ENCODE data around the gene CEL. TPM values are rescaled to one million over a fixed set of nuclear protein-coding genes. Genes with fewer than 3 reads are reported as not detected.

Gene CEL
- total and polyA plus RNA-seq, 2 donors (not counting 1 experiment from before 2014, with no cell fraction given) = 0.12 to 0.33 TPM

- H3K4me1 ChIP-seq (ENCODE audit: control insufficient read depth, extremely low read depth, insufficient read depth, low read length) = no peaks in the 10 kb centered on the region
- TF ChIP-seq CTCF (conservative IDR thresholded peaks at IDR 0.05 in 1 of 2, IDR thresholded peaks at IDR 0.05 in 1 of 2; ENCODE audit: low read depth in 1 of 2, low read length in 2 of 2) (no peak), EZH2 (IDR thresholded peaks at IDR 0.05; ENCODE audit: low read length, missing control alignments) (no peak)
- H3K4me2 ChIP-seq (ENCODE audit: extremely low read depth, insufficient read depth, low read length) = no peak overlapping the region
- H3K36me3 ChIP-seq (ENCODE audit: control insufficient read depth, insufficient read depth, low read length) = peaks cover 35% of the 10 kb centered on the region
- no peak overlapping the region for H2AFZ ChIP-seq (ENCODE audit: low read length)
- no peaks in the 10 kb centered on the region for H3K9me3 ChIP-seq (ENCODE audit: control insufficient read depth, insufficient read depth, low read depth, low read length)
- no peaks in the 10 kb centered on the region for H3K27me3 ChIP-seq (ENCODE audit: control insufficient read depth, insufficient read depth, low read length)
- no peak overlapping the region for H3K4me3 ChIP-seq (replicated peaks in 1 of 4; ENCODE audit: control extremely low read depth in 1 of 4, insufficient read depth in 1 of 4, low read depth in 3 of 4, low read length in 4 of 4)
- H3K9ac ChIP-seq (ENCODE audit: insufficient read depth, low read length) = no peak overlapping the region
- no peaks in the 10 kb centered on the region for H4K20me1 ChIP-seq (ENCODE audit: control insufficient read depth, extremely low read depth, insufficient read depth, low read length)
- H3K79me2 ChIP-seq (ENCODE audit: control insufficient read depth, insufficient read depth, low read length) = no peaks in the 10 kb centered on the region
- no peak overlapping the region for H3K27ac ChIP-seq (ENCODE audit: insufficient read depth, low read length)
- no peak for DNase-seq (ENCODE audit: low read depth in 2 of 2)
These were observed 40.6 kb downstream of the CEL start for GRCh38 chr9:133102190-133103021.

GRCh38 chr9:133103183-133103986 is 41.6 kb downstream of the CEL start:
- Histone ChIP-seq H2AFZ (ENCODE audit: low read length) (no peak overlapping the region), H3K4me3 (replicated peaks in 1 of 4; ENCODE audit: control extremely low read depth in 1 of 4, insufficient read depth in 1 of 4, low read depth in 3 of 4, low read length in 4 of 4) (no peak overlapping the region), H3K36me3 (ENCODE audit: control insufficient read depth, insufficient read depth, low read length) (peaks cover 35% of the 10 kb centered on the region), H3K27me3 (ENCODE audit: control insufficient read depth, insufficient read depth, low read length) (no peaks in the 10 kb centered on the region), H3K27ac (ENCODE audit: insufficient read depth, low read length) (no peak overlapping the region), H3K9me3 (ENCODE audit: control insufficient read depth, insufficient read depth, low read depth, low read length) (no peaks in the 10 kb centered on the region), H3K9ac (ENCODE audit: insufficient read depth, low read length) (no peak overlapping the region), H3K79me2 (ENCODE audit: control insufficient read depth, insufficient read depth, low read length) (no peaks in the 10 kb centered on the region), H4K20me1 (ENCODE audit: control insufficient read depth, extremely low read depth, insufficient read depth, low read length) (no peaks in the 10 kb centered on the region), H3K4me2 (ENCODE audit: extremely low read depth, insufficient read depth, low read length) (no peak overlapping the region), H3K4me1 (ENCODE audit: control insufficient read depth, extremely low read depth, insufficient read depth, low read length) (no peaks in the 10 kb centered on the region)
- no peak for TF ChIP-seq EZH2 (IDR thresholded peaks at IDR 0.05; ENCODE audit: low read length, missing control alignments)
- TF ChIP-seq CTCF (conservative IDR thresholded peaks at IDR 0.05 in 1 of 2, IDR thresholded peaks at IDR 0.05 in 1 of 2; ENCODE audit: low read depth in 1 of 2, low read length in 2 of 2) = peak; percentile 84 to 93
- DNase-seq (ENCODE audit: low read depth in 2 of 2) = peak; percentile 10 to 32

GRCh38 chr9:133103987-133104505 is 42.3 kb downstream of the CEL start:
- no peak overlapping the region for H3K4me3 ChIP-seq (replicated peaks in 1 of 4; ENCODE audit: control extremely low read depth in 1 of 4, insufficient read depth in 1 of 4, low read depth in 3 of 4, low read length in 4 of 4)
- H3K27ac ChIP-seq (ENCODE audit: insufficient read depth, low read length) = no peak overlapping the region
- H3K4me1 ChIP-seq (ENCODE audit: control insufficient read depth, extremely low read depth, insufficient read depth, low read length) = no peaks in the 10 kb centered on the region
- no peak for TF ChIP-seq EZH2 (IDR thresholded peaks at IDR 0.05; ENCODE audit: low read length, missing control alignments)
- no peak for TF ChIP-seq CTCF (conservative IDR thresholded peaks at IDR 0.05 in 1 of 2, IDR thresholded peaks at IDR 0.05 in 1 of 2; ENCODE audit: low read depth in 1 of 2, low read length in 2 of 2)
- H3K27me3 ChIP-seq (ENCODE audit: control insufficient read depth, insufficient read depth, low read length) = no peaks in the 10 kb centered on the region
- no peak for DNase-seq (ENCODE audit: low read depth in 2 of 2)
- peaks cover 32% of the 10 kb centered on the region for H3K36me3 ChIP-seq (ENCODE audit: control insufficient read depth, insufficient read depth, low read length)
- no peak overlapping the region for H3K9ac ChIP-seq (ENCODE audit: insufficient read depth, low read length)
- H4K20me1 ChIP-seq (ENCODE audit: control insufficient read depth, extremely low read depth, insufficient read depth, low read length) = no peaks in the 10 kb centered on the region
- no peaks in the 10 kb centered on the region for H3K79me2 ChIP-seq (ENCODE audit: control insufficient read depth, insufficient read depth, low read length)
- H3K9me3 ChIP-seq (ENCODE audit: control insufficient read depth, insufficient read depth, low read depth, low read length) = no peaks in the 10 kb centered on the region
- no peak overlapping the region for H3K4me2 ChIP-seq (ENCODE audit: extremely low read depth, insufficient read depth, low read length)
- H2AFZ ChIP-seq (ENCODE audit: low read length) = no peak overlapping the region

Data from fibroblast of lung (primary cell).